SK-N-SH (cell line): Measurements from ENCODE around the gene NLGN3. TPM values are rescaled to one million over a fixed set of nuclear protein-coding genes. Genes with fewer than 3 reads are reported as not detected.

Source experiments
- CTCF ChIA-PET: fragments of 300-600, 350-600 bp; formaldehyde crosslinking; extraction: SDS; loops from one replicate; lab custom pipeline; 2021; lab: Yijun Ruan, JAX
- POLR2A ChIA-PET: fragments of 350-600 bp; sonication (Branson Sonifier 250); formaldehyde crosslinking; extraction: SDS; loops from one replicate; lab custom pipeline; 2020; ENCODE audit warnings: antibody characterized with exemption, inconsistent platforms; lab: Yijun Ruan, JAX
- DNase-seq: peaks from one replicate; pipeline ENCODE4 v3.0.0; 2012
- H2AFZ ChIP-seq: fragments of 200-600 bp; sonication (generic); 2 replicates; pipeline ENCODE4 v1.8.1; 2016; ENCODE audit warnings: antibody characterized with exemption, mild to moderate bottlenecking, low read depth
- H3F3A ChIP-seq: fragments of 200-600 bp; sonication (generic); replicated peaks from 2 replicates; pipeline ENCODE3; 2016; ENCODE audit warnings: antibody characterized with exemption, mild to moderate bottlenecking; ENCODE audit not compliant: insufficient read depth
- H3K27ac ChIP-seq, 2 experiments: fragments of 200-500 bp in 1 of 2; fragments of 200-600 bp in 1 of 2; sonication (Bioruptor generic) in 1 of 2; sonication (generic), shearing (Covaris generic) in 1 of 2; 2 replicates each; pipeline versions ENCODE4 v1.5.1 to v1.6.1; 2014 to 2016; ENCODE audit warnings: low read depth in 2 of 2, inconsistent platforms in 1 of 2, low read length in 1 of 2, mild to moderate bottlenecking in 1 of 2, mixed read lengths in 1 of 2
- H3K27me3 ChIP-seq: fragments of 200-600 bp; sonication (generic), shearing (Covaris generic); 2 replicates; pipeline ENCODE4 v1.6.1; 2016; ENCODE audit warnings: mixed run types; ENCODE audit not compliant: insufficient read depth
- H3K36me3 ChIP-seq, 2 experiments: fragments of 200-500 bp in 1 of 2; fragments of 200-600 bp in 1 of 2; sonication (Bioruptor generic) in 1 of 2; sonication (generic) in 1 of 2; replicated peaks in 1 of 2; 2 replicates each; pipeline versions ENCODE3 to v1.5.1; 2014 to 2016; ENCODE audit warnings: low read length in 1 of 2, mild to moderate bottlenecking in 1 of 2; ENCODE audit not compliant: insufficient read depth in 2 of 2, control insufficient read depth in 1 of 2
- H3K4me1 ChIP-seq, 2 experiments: fragments of 200-500 bp in 1 of 2; fragments of 200-600 bp in 1 of 2; sonication (Bioruptor generic) in 1 of 2; sonication (generic), shearing (Covaris generic) in 1 of 2; 2 replicates each; pipeline versions ENCODE4 v1.5.1 to v1.6.1; 2014 to 2016; ENCODE audit warnings: low read depth in 1 of 2, low read length in 1 of 2, mixed run types in 1 of 2; ENCODE audit not compliant: insufficient read depth in 2 of 2, control insufficient read depth in 1 of 2
- H3K4me2 ChIP-seq: fragments of 200-600 bp; sonication (generic), shearing (Covaris generic); 2 replicates; pipeline ENCODE4 v1.6.1; 2017; ENCODE audit warnings: mixed run types
- H3K4me3 ChIP-seq, 2 experiments: fragments of 200-500 bp in 1 of 2; fragments of 200-600 bp in 1 of 2; sonication (Bioruptor generic) in 1 of 2; sonication (generic), shearing (Covaris generic) in 1 of 2; 2 replicates each; pipeline versions ENCODE4 v1.5.1 to v1.8.1; 2014 to 2016; ENCODE audit warnings: low read depth in 2 of 2, inconsistent platforms in 1 of 2, low read length in 1 of 2, mild to moderate bottlenecking in 1 of 2, mixed read lengths in 1 of 2, moderate library complexity in 1 of 2
- H3K79me2 ChIP-seq: fragments of 200-600 bp; sonication (generic); 2 replicates; pipeline ENCODE4 v1.8.1; 2017; ENCODE audit warnings: mild to moderate bottlenecking; ENCODE audit not compliant: insufficient read depth
- H3K9ac ChIP-seq: fragments of 200-600 bp; sonication (generic); 2 replicates; pipeline ENCODE4 v1.6.1; 2017; ENCODE audit warnings: mixed run types
- H3K9me2 ChIP-seq: fragments of 200-600 bp; sonication (generic); 2 replicates; pipeline ENCODE4 v1.6.1; 2017; ENCODE audit warnings: mixed run types
- H3K9me3 ChIP-seq: fragments of 200-600 bp; sonication (generic); 2 replicates; pipeline ENCODE4 v1.6.1; 2017; ENCODE audit warnings: mixed run types, mild to moderate bottlenecking, moderate library complexity
- H4K20me1 ChIP-seq: fragments of 200-600 bp; sonication (generic); 2 replicates; pipeline ENCODE4 v1.6.1; 2017; ENCODE audit warnings: mild to moderate bottlenecking, mixed run types; ENCODE audit not compliant: insufficient read depth
- IRF3 ChIP-seq: fragments of 150-350 bp; IDR thresholded peaks from 2 replicates; pipeline ENCODE4 v1.6.1; 2016; ENCODE audit warnings: mild to moderate bottlenecking, low read depth, low read length
- MXI1 ChIP-seq: IDR thresholded peaks from 2 replicates; pipeline ENCODE4 v1.6.1; 2012; ENCODE audit warnings: mild to moderate bottlenecking, low read depth, low read length, improper control_type of control experiment
- NRF1 ChIP-seq: IDR thresholded peaks from 2 replicates; pipeline ENCODE4 v1.6.1; 2012; ENCODE audit warnings: low read depth, mild to moderate bottlenecking, low read length
- RAD21 ChIP-seq: IDR thresholded peaks from 2 replicates; pipeline ENCODE4 v1.6.1; 2012; ENCODE audit warnings: mild to moderate bottlenecking, low read length
- SIN3A ChIP-seq: IDR thresholded peaks from 2 replicates; pipeline ENCODE4 v1.6.1; 2012; ENCODE audit warnings: low read depth, mild to moderate bottlenecking, low read length, moderate library complexity, borderline replicate concordance
- ZBTB33 ChIP-seq: IDR thresholded peaks from 2 replicates; pipeline ENCODE4 v1.4.0; 2012; ENCODE audit warnings: low read depth, borderline replicate concordance
- WGBS: methylation state at CpG from one replicate; pipeline ENCODE4 v1.1.6; 2017; ENCODE audit warnings: low lambda C conversion rate; 5-methylcytosine and 5-hydroxymethylcytosine counted together
- polyA plus RNA-seq, 3 experiments: library from polyadenylated mRNA; depleted of rRNA; stranded (reverse); fragments of >200 nt; gene quantifications; 2 replicates each; pipeline ENCODE4 v1.2.3, GENCODE V29; 2012
- small RNA-seq, 7 experiments: library from RNA; depleted of rRNA; stranded (forward); fragments of <200 nt; gene quantifications; one replicate each; pipeline ENCODE3, GENCODE V24; 2012

NLGN3 gene
- polyA plus RNA-seq, 1 of the 3 experiments (the other 2 are of a cell fraction): 5.3 TPM

GRCh38 chrX:71217298-71217697, 72.7 kb downstream of the NLGN3 start:
- POLR2A ChIA-PET: no interaction called here
- no peak for DNase-seq
- Histone ChIP-seq H3K9me3 (no peaks in the 10 kb centered on the region), H3K9me2 (no peaks in the 10 kb centered on the region), H3K36me3 (no peaks in the 10 kb centered on the region), H3K9ac (no peak overlapping the region), H3K27me3 (peaks cover 60% of the 10 kb centered on the region), H3F3A (no peaks in the 10 kb centered on the region), H3K4me1 (no peaks in the 10 kb centered on the region), H3K27ac (no peak overlapping the region), H4K20me1 (no peaks in the 10 kb centered on the region), H3K79me2 (no peaks in the 10 kb centered on the region), H3K4me2 (no peak overlapping the region), H2AFZ (no peak overlapping the region), H3K4me3 (no peak overlapping the region)
- TF ChIP-seq NRF1 (no peak), RAD21 (no peak), MXI1 (no peak), SIN3A (no peak), IRF3 (no peak), ZBTB33 (no peak)
- WGBS: 49% methylated on average over 6 of the region's 6 CpGs
- CTCF ChIA-PET: no interaction called here

Small RNAs within 50 kb of the gene (small RNA-seq; reads per million reads assigned to genes)
- gene CXorf65: 0 to 4.5 (median 0) reads per million in 7 experiments

Other genes with a start within 250 kb of the NLGN3 start
- gene TEX11, start 236.1 kb upstream of the NLGN3 start, polyA plus RNA-seq (2012; rRNA removed): not detected in 2 replicates
- not detected in 2 replicates for gene SLC7A3, start 213.7 kb upstream of the NLGN3 start, polyA plus RNA-seq (2012; rRNA removed)
- 39.8 and 51.5 TPM in 2 replicates for gene SNX12, start 76.5 kb upstream of the NLGN3 start, polyA plus RNA-seq (2012; rRNA removed)
- 1.9 TPM in 2 replicates for gene FOXO4, start 49.0 kb upstream of the NLGN3 start, polyA plus RNA-seq (2012; rRNA removed)
- gene CXorf65, start 38.1 kb upstream of the NLGN3 start, polyA plus RNA-seq (2012; rRNA removed): not detected in 2 replicates
- 0.24 TPM in 1 of 2 replicates, not detected in the other for gene IL2RG, start 33.3 kb upstream of the NLGN3 start, polyA plus RNA-seq (2012; rRNA removed)
- 11.3 and 18.5 TPM in 2 replicates for gene MED12, start 26.2 kb upstream of the NLGN3 start, polyA plus RNA-seq (2012; rRNA removed)
- not detected in 2 replicates for gene GJB1, start 78.4 kb downstream of the NLGN3 start, polyA plus RNA-seq (2012; rRNA removed)
- 30.4 and 31.4 TPM in 2 replicates for gene ZMYM3, start 109.3 kb downstream of the NLGN3 start, polyA plus RNA-seq (2012; rRNA removed)
- 210 and 288 TPM in 2 replicates for gene NONO, start 138.8 kb downstream of the NLGN3 start, polyA plus RNA-seq (2012; rRNA removed)
- 1.5 and 1.7 TPM in 2 replicates for gene ITGB1BP2, start 156.9 kb downstream of the NLGN3 start, polyA plus RNA-seq (2012; rRNA removed)
- 25.0 and 27.6 TPM in 2 replicates for gene TAF1, start 221.5 kb downstream of the NLGN3 start, polyA plus RNA-seq (2012; rRNA removed)